ENCODE data around the gene PSMC3. TPM values are rescaled to one million over a fixed set of nuclear protein-coding genes. Genes with fewer than 3 reads are reported as not detected.

Gene PSMC3
- total and polyA plus RNA-seq, 2 of the 13 experiments (the other 11 are each of a cell fraction or from before 2014, with no cell fraction given), result 75.8 to 214 TPM

- TF ChIP-seq ZNF558 (CRISPR knock-in tag; IDR thresholded peaks at IDR 0.05; ENCODE audit: borderline replicate concordance), result no peak
- TF ChIP-seq ZNF33B (CRISPR knock-in tag; IDR thresholded peaks at IDR 0.05), result no peak
- no peak for TF ChIP-seq ZNF776 (CRISPR knock-in tag; IDR thresholded peaks at IDR 0.05)
- peak; percentile 83 for TF ChIP-seq ZNF292 (CRISPR knock-in tag; IDR thresholded peaks at IDR 0.05; ENCODE audit: borderline replicate concordance, low read depth)
- TF ChIP-seq RELA (CRISPR knock-in tag; IDR thresholded peaks at IDR 0.05), result no peak
- TF ChIP-seq KDM3A (CRISPR knock-in tag; IDR thresholded peaks at IDR 0.05; ENCODE audit: low read depth), result peak; percentile 28
- TF ChIP-seq MAFG (CRISPR knock-in tag; IDR thresholded peaks at IDR 0.05), result no peak
- no peak for TF ChIP-seq PREB (CRISPR knock-in tag; IDR thresholded peaks at IDR 0.05)
- TF ChIP-seq ZBTB4 (CRISPR knock-in tag; IDR thresholded peaks at IDR 0.05; ENCODE audit: borderline replicate concordance), result no peak
- no peak for TF ChIP-seq KDM5A (IDR thresholded peaks at IDR 0.05; ENCODE audit: borderline replicate concordance, low read length)
- TF ChIP-seq ATF7-NPFF (CRISPR knock-in tag; IDR thresholded peaks at IDR 0.05; ENCODE audit: low read depth), result no peak
- TF ChIP-seq NFYC (CRISPR knock-in tag; IDR thresholded peaks at IDR 0.05), result no peak
- TF ChIP-seq SATB2 (CRISPR knock-in tag; IDR thresholded peaks at IDR 0.05), result no peak
- no peak for TF ChIP-seq GPN1 (CRISPR knock-in tag; IDR thresholded peaks at IDR 0.05; ENCODE audit: borderline replicate concordance)
- no peak for TF ChIP-seq ARNTL (CRISPR knock-in tag; IDR thresholded peaks at IDR 0.05)
- no peak; the same call in 1 of the 2 replicates for TF ChIP-seq ONECUT2 (CRISPR knock-in tag; IDR thresholded peaks at IDR 0.05)
- no peak for TF ChIP-seq FIP1L1 (IDR thresholded peaks at IDR 0.05; ENCODE audit: borderline replicate concordance, insufficient read depth, low read depth, low read length)
- no peak for TF ChIP-seq ZFP62 (CRISPR knock-in tag; IDR thresholded peaks at IDR 0.05)
- TF ChIP-seq SKIL (CRISPR knock-in tag; IDR thresholded peaks at IDR 0.05; ENCODE audit: borderline replicate concordance), result no peak
- TF ChIP-seq UBTF (CRISPR knock-in tag; IDR thresholded peaks at IDR 0.05), result peak; percentile 84
- TF ChIP-seq HNRNPK (IDR thresholded peaks at IDR 0.05; ENCODE audit: low read depth, low read length, poor library complexity, severe bottlenecking), result no peak
Observed at GRCh38 chr11:47437746-47438418, 11.6 kb upstream of the PSMC3 start (continued).
